Gastrocnemius medialis (tissue), 4 donors: ENCODE results near the gene BCLAF1. TPM values are rescaled to one million over a fixed set of nuclear protein-coding genes. Genes with fewer than 3 reads are reported as not detected.

Source experiments
- ATAC-seq, 2 donors: fragments of 150-250 bp; one replicate each; pipeline ENCODE4 v1.9.1; 2016
- DNase-seq, 2 donors: peaks; one replicate each; pipeline ENCODE4 v3.0.0-alpha.2; 2019
- H3K27ac ChIP-seq, 4 donors: fragments of 200-600 bp; sonication (generic); 1 replicate in 1 of 4; 2 replicates in 3 of 4; pipeline ENCODE4 v1.5.1; 2016 to 2018; ENCODE audit warnings: mild to moderate bottlenecking in 2 of 4, moderate library complexity in 1 of 4
- H3K27me3 ChIP-seq, 3 donors: fragments of 200-600 bp; sonication (generic) in 2 of 3; 1 replicate in 1 of 3; 2 replicates in 2 of 3; pipeline versions ENCODE4 v1.5.1 to v1.6.0; 2016 to 2019; ENCODE audit warnings: mild to moderate bottlenecking in 1 of 3, moderate library complexity in 1 of 3
- H3K36me3 ChIP-seq, 2 donors: fragments of 200-600 bp; sonication (generic) in 1 of 2; one replicate each; pipeline ENCODE4 v1.5.1; 2017 to 2018
- H3K4me1 ChIP-seq, 2 donors: fragments of 200-600 bp; sonication (generic) in 1 of 2; one replicate each; pipeline ENCODE4 v1.5.1; 2016 to 2017; ENCODE audit warnings: mild to moderate bottlenecking in 2 of 2
- H3K4me3 ChIP-seq, 4 donors: fragments of 200-600 bp; sonication (generic) in 3 of 4; 1 replicate in 1 of 4; 2 replicates in 3 of 4; pipeline ENCODE4 v1.5.1; 2016 to 2019; ENCODE audit warnings: mild to moderate bottlenecking in 2 of 4
- H3K9me3 ChIP-seq, 3 donors: fragments of 200-600 bp; sonication (generic) in 2 of 3; 1 replicate in 1 of 3; 2 replicates in 2 of 3; pipeline ENCODE4 v1.5.1; 2016 to 2019
- POLR2A ChIP-seq, 2 donors: fragments of 450-650 bp; IDR thresholded peaks; one replicate each; pipeline ENCODE4 v1.6.1; 2017; ENCODE audit warnings: antibody characterized with exemption in 2 of 2, mild to moderate bottlenecking in 2 of 2, moderate library complexity in 2 of 2
- in situ Hi-C, 4 donors: fragments of 200-750 bp; cut with MboI; loops; one replicate each; pipeline versions ENCODE4 v1.15.0 to v1.8.0; 2017; ENCODE audit warnings: low sequenced_read_pairs in 4 of 4
- intact Hi-C: fragments of 100-400 bp; cut with DNase I; formaldehyde crosslinking; loops from one replicate; pipeline ENCODE4 v1.15.1; 2023; ENCODE audit warnings: low total_unique reads
- total RNA-seq, 4 donors: library from RNA; depleted of rRNA; stranded (reverse); fragments of >200 nt; gene quantifications; one replicate each; pipeline versions ENCODE4 v1.1.0 to v1.2.3, GENCODE V29; 2016
- TF ChIP-seq, protein P1 (sequence below), 5 experiments: fragments of 450-650 bp in 3 of 5; fragments of 200-600 bp in 2 of 5; sonication (generic) in 2 of 5; IDR thresholded peaks in 4 of 5; conservative IDR thresholded peaks in 1 of 5; 1 replicate in 4 of 5; 2 replicates in 1 of 5; pipeline ENCODE4 v1.5.1; 2016 to 2019; ENCODE audit warnings: antibody characterized with exemption in 5 of 5, mild to moderate bottlenecking in 3 of 5, moderate library complexity in 3 of 5

Gene BCLAF1
- total RNA-seq, 4 donors from 2014 or later = 27.3 to 83.0 (median 61.8) TPM

DNA sequence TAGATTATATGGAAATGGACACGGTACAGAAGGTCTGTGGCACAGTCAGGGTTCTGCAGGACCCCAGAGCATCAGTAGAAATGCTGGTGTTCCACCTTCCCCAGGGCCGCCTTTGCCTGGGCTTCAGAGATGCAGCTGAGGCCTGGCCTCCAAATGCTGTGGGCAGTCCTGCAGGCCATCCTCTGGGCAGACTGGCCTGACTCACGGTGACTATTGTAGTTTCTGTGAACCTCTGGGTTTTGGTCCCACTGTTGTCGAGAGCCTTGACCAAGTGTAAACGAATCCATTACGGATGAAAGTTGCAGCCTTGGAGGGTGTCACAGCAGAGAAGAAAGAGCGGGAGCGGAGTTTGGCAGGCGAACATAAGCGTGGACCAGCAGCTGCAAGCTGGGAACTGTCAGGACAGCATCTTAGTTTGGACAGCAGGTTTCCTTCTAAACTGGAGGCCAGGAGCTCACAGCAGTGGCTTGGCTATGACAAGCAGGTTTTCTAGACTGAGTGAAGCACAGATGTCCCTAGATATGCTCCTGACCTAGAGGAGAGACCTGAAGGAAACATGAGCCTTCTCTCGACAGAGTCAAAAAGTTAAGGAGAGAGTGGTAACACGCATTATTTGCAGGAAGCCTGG is 46.2 kb upstream of the BCLAF1 start:
- H3K9me3 ChIP-seq = no peaks in the 10 kb centered on the region
- ATAC-seq (no peak), DNase-seq (no peak)
- H3K36me3 ChIP-seq = no peaks in the 10 kb centered on the region
- intact Hi-C loops (no loop called here), in situ Hi-C loops (no loop called here)
- H3K27me3 ChIP-seq = no peaks in the 10 kb centered on the region
- H3K4me3 ChIP-seq = no peak overlapping the region
- no peak for TF ChIP-seq POLR2A (IDR thresholded peaks at IDR 0.05)
- TF ChIP-seq, protein P1, sequence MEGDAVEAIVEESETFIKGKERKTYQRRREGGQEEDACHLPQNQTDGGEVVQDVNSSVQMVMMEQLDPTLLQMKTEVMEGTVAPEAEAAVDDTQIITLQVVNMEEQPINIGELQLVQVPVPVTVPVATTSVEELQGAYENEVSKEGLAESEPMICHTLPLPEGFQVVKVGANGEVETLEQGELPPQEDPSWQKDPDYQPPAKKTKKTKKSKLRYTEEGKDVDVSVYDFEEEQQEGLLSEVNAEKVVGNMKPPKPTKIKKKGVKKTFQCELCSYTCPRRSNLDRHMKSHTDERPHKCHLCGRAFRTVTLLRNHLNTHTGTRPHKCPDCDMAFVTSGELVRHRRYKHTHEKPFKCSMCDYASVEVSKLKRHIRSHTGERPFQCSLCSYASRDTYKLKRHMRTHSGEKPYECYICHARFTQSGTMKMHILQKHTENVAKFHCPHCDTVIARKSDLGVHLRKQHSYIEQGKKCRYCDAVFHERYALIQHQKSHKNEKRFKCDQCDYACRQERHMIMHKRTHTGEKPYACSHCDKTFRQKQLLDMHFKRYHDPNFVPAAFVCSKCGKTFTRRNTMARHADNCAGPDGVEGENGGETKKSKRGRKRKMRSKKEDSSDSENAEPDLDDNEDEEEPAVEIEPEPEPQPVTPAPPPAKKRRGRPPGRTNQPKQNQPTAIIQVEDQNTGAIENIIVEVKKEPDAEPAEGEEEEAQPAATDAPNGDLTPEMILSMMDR (IDR thresholded peaks at IDR 0.05 in 4 of 5, conservative IDR thresholded peaks at IDR 0.05 in 1 of 5) = no peak
- H3K27ac ChIP-seq = no peak overlapping the region
- no peaks in the 10 kb centered on the region for H3K4me1 ChIP-seq

DNA sequence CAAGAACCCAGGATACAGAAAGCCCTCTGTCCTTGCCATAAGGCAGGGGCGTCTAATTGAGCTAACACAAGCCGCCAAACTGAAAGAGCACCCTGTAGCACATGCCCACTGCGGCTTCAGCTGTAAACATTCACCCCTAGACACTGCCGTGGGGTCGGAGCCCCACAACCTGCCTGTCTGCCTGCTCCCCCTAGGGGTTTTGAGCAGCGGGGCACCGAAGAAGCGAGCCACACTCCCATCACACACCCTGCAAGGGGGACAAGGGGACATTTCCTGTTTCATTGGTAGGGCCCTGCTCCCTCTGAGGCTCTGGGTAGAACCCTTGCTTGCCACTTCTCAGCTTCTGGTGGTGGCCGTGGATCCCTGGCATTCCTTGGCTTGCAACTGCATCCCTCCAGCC is 45.2 kb upstream of the BCLAF1 start:
- no peak overlapping the region for H3K27ac ChIP-seq
- no peak overlapping the region for H3K4me3 ChIP-seq
- no peak for TF ChIP-seq POLR2A (IDR thresholded peaks at IDR 0.05)
- TF ChIP-seq, protein P1 (IDR thresholded peaks at IDR 0.05 in 4 of 5, conservative IDR thresholded peaks at IDR 0.05 in 1 of 5) = no peak
- DNase-seq = no peak
- H3K27me3 ChIP-seq = no peaks in the 10 kb centered on the region
- intact Hi-C loops = no loop called here
- no peaks in the 10 kb centered on the region for H3K9me3 ChIP-seq
- H3K36me3 ChIP-seq = no peaks in the 10 kb centered on the region
- ATAC-seq = no peak
- in situ Hi-C loops = no loop called here
- H3K4me1 ChIP-seq = no peaks in the 10 kb centered on the region

DNA sequence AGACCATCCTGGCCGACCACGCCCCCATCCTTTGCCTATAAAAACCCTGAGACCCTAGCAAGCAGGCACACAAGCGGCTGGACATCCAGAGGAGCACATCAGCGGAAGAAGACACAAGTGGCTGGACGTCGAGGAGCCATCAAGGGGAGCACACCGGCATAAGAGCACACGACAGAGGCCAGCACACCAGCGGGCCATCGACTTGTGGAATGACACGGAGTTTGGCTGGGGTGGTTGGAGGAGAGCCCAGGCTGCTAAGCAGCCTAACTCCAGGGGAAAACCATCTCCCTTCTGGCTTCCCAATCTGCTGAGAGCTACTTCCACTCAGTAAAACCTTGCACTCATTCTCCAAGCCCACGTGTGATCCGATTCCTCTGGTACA is 44.8 kb upstream of the BCLAF1 start:
- ATAC-seq = no peak

DNA sequence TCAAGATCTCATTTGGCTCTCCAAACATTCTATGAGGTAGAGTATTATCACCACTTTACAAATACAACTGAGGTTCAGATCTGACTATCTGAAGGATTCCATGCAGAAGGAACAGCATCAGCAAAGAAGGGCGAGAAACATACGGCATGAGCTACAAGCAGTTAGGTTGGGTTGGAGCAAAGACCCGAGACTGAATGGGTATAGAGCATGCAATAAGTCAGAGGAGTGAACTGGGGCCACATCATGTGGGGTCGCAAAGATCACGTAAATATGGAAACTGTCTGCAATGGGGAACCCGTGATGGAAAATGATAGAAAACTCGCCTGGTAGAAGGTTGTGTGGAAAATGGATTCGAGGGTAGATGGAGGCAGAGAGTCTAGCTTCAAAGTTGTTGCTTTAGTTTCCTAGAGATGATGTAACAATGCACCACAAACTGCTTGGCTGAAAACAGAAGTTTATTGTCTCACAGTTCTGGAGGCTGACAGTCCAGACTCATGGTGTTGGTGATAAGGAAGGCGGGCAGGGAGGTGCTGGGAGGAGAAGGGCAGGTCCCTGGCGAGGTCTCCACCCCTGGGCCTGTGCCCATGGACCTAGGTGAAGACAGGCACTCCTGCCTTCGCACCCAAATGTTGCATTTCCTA is 44.3 kb upstream of the BCLAF1 start:
- Histone ChIP-seq H3K27ac (no peak overlapping the region), H3K9me3 (no peaks in the 10 kb centered on the region), H3K4me1 (no peaks in the 10 kb centered on the region), H3K36me3 (no peaks in the 10 kb centered on the region), H3K4me3 (no peak overlapping the region), H3K27me3 (no peaks in the 10 kb centered on the region)
- TF ChIP-seq POLR2A (IDR thresholded peaks at IDR 0.05) = no peak
- TF ChIP-seq, protein P1 (IDR thresholded peaks at IDR 0.05 in 4 of 5, conservative IDR thresholded peaks at IDR 0.05 in 1 of 5) = no peak
- no peak for DNase-seq
- intact Hi-C loops = no loop called here
- in situ Hi-C loops = no loop called here
- ATAC-seq = no peak

More for the DNA sequence above, 44.8 kb upstream of the BCLAF1 start:
- no peaks in the 10 kb centered on the region for H3K36me3 ChIP-seq
- H3K9me3 ChIP-seq = no peaks in the 10 kb centered on the region
- H3K4me3 ChIP-seq = no peak overlapping the region
- in situ Hi-C loops = no loop called here
- TF ChIP-seq POLR2A (IDR thresholded peaks at IDR 0.05) = no peak
- TF ChIP-seq, protein P1 (IDR thresholded peaks at IDR 0.05 in 4 of 5, conservative IDR thresholded peaks at IDR 0.05 in 1 of 5) = no peak
- no peak for DNase-seq
- no peak overlapping the region for H3K27ac ChIP-seq
- intact Hi-C loops = no loop called here
- no peaks in the 10 kb centered on the region for H3K27me3 ChIP-seq
- no peaks in the 10 kb centered on the region for H3K4me1 ChIP-seq
